K562 (cell line): ENCODE data around the gene NOM1. TPM values are rescaled to one million over a fixed set of nuclear protein-coding genes. Genes with fewer than 3 reads are reported as not detected.

Source experiments
- ATAC-seq: fragments of 200-7000 bp; cut with Tn5 transposase; 3 replicates; pipeline ENCODE4 v1.9.1; 2020; ENCODE audit warnings: moderate library complexity
- BruUV-seq: library from RNA; stranded (reverse); fragments of 400-500 nt; replicated peaks from 2 replicates; lab custom pipeline; 2021; lab: Mats Ljungman, UMichigan
- CTCF ChIA-PET: fragments of 300-600 bp; formaldehyde crosslinking; extraction: SDS; loops from one replicate; lab custom pipeline; 2021; ENCODE audit warnings: low intra/inter-chr PET ratio; lab: Yijun Ruan, JAX
- POLR2A ChIA-PET: fragments of 300-600, 350-650 bp; sonication (Branson Sonifier 250); formaldehyde crosslinking; extraction: SDS; loops from one replicate; lab custom pipeline; 2021; ENCODE audit warnings: antibody characterized with exemption, inconsistent platforms; lab: Yijun Ruan, JAX
- DNase-seq, 4 experiments: peaks; one replicate each; pipeline versions ENCODE4 v3.0.0 to v3.0.0-alpha.2; 2011 to 2018; ENCODE audit warnings: low spot score in 3 of 4, mixed read lengths in 3 of 4; ENCODE audit errors: extremely low read depth in 1 of 4
- FAIRE-seq: peaks from 2 replicates; lab custom pipeline; 2011; peaks lifted over from hg19 to GRCh38; lab: Jason Lieb, UNC
- H2AFZ ChIP-seq: 2 replicates; pipeline ENCODE4 v1.6.0; 2011; ENCODE audit warnings: low read depth, low read length, control low read depth, inconsistent platforms
- H3K27ac ChIP-seq: fragments of 200-600 bp; 3 replicates; pipeline ENCODE4 v1.8.0; 2011; ENCODE audit warnings: low read depth, mild to moderate bottlenecking, control low read depth, inconsistent platforms, low read length, moderate library complexity, mixed read lengths; ENCODE audit errors: extremely low read depth
- H3K27me3 ChIP-seq, 2 experiments: fragments of 300-600 bp in 1 of 2; 2 replicates in 1 of 2; 3 replicates in 1 of 2; pipeline versions ENCODE4 v1.6.0 to v1.8.0; 2011; ENCODE audit warnings: inconsistent platforms in 2 of 2, low read length in 2 of 2, mild to moderate bottlenecking in 1 of 2, mixed read lengths in 1 of 2, moderate library complexity in 1 of 2; ENCODE audit not compliant: control insufficient read depth in 2 of 2, insufficient read depth in 2 of 2
- H3K36me3 ChIP-seq: fragments of 300-600 bp; 3 replicates; pipeline ENCODE4 v1.8.0; 2011; ENCODE audit warnings: mild to moderate bottlenecking, low read length, inconsistent platforms; ENCODE audit not compliant: control insufficient read depth, insufficient read depth
- H3K4me1 ChIP-seq, 2 experiments: fragments of 200-600 bp in 1 of 2; replicated peaks in 1 of 2; 2 replicates in 1 of 2; 3 replicates in 1 of 2; pipeline versions ENCODE4 v1.5.1 to v1.8.0; 2011; ENCODE audit warnings: inconsistent platforms in 2 of 2, low read length in 2 of 2, mild to moderate bottlenecking in 1 of 2, mixed read lengths in 1 of 2, moderate library complexity in 1 of 2; ENCODE audit not compliant: control insufficient read depth in 2 of 2, insufficient read depth in 2 of 2
- H3K4me2 ChIP-seq: 2 replicates; pipeline ENCODE4 v1.6.1; 2011; ENCODE audit warnings: low read length, control low read depth, inconsistent platforms, mixed read lengths; ENCODE audit not compliant: insufficient read depth
- H3K4me3 ChIP-seq: fragments of 200-600 bp; sonication (generic), shearing (Covaris generic); 2 replicates; pipeline ENCODE4 v1.5.1; 2016; ENCODE audit warnings: control low read depth, inconsistent platforms
- H3K79me2 ChIP-seq: fragments of 200-600 bp; 3 replicates; pipeline ENCODE4 v1.8.0; 2011; ENCODE audit warnings: low read length, inconsistent platforms; ENCODE audit not compliant: control insufficient read depth, insufficient read depth
- H3K9ac ChIP-seq, 2 experiments: 2 replicates each; pipeline versions ENCODE4 v1.6.0 to v1.6.1; 2011; ENCODE audit warnings: low read depth in 2 of 2, low read length in 2 of 2, control low read depth in 1 of 2, inconsistent platforms in 1 of 2, mild to moderate bottlenecking in 1 of 2, mixed read lengths in 1 of 2; ENCODE audit not compliant: insufficient read depth in 1 of 2
- H3K9me1 ChIP-seq: one replicate; pipeline ENCODE4 v1.6.0; 2011; ENCODE audit warnings: inconsistent platforms, mild to moderate bottlenecking, low read length, moderate library complexity; ENCODE audit not compliant: control insufficient read depth, insufficient read depth
- H3K9me3 ChIP-seq: replicated peaks from 2 replicates; pipeline ENCODE4 v1.5.1; 2011; ENCODE audit warnings: low read depth, low read length, inconsistent platforms; ENCODE audit not compliant: control insufficient read depth, insufficient read depth
- H4K20me1 ChIP-seq: replicated peaks from 2 replicates; pipeline ENCODE4 v1.6.1; 2011; ENCODE audit warnings: low read length, inconsistent platforms, mixed read lengths; ENCODE audit not compliant: control insufficient read depth, insufficient read depth
- BRD4 ChIP-seq: fragments of 200-600 bp; sonication (generic); IDR thresholded peaks from 2 replicates; pipeline ENCODE4 v1.6.1; 2017; ENCODE audit warnings: inconsistent platforms
- HBP1 ChIP-seq: fragments of 450-650 bp; formaldehyde crosslinking; IDR thresholded peaks from 2 replicates; pipeline ENCODE4 v1.4.0; 2022; ENCODE audit warnings: missing genetic modification characterization
- KDM1A ChIP-seq, 2 experiments: fragments of 450-650 bp; IDR thresholded peaks; 2 replicates each; pipeline ENCODE4 v1.6.1; 2016; ENCODE audit warnings: mild to moderate bottlenecking in 2 of 2
- MAFG ChIP-seq: fragments of 450-650 bp; conservative IDR thresholded peaks from 2 replicates; pipeline ENCODE4 v1.6.1; 2016; ENCODE audit warnings: missing genetic modification characterization, missing compliant biosample characterization
- NR2C1 ChIP-seq, 2 experiments: fragments of 450-650 bp; IDR thresholded peaks; 2 replicates each; pipeline ENCODE4 v1.6.1; 2017; ENCODE audit warnings: mild to moderate bottlenecking in 2 of 2, antibody characterized with exemption in 1 of 2, inconsistent platforms in 1 of 2, missing compliant biosample characterization in 1 of 2, missing genetic modification characterization in 1 of 2
- PRMT5 ChIP-seq: sonication (generic); formaldehyde crosslinking; IDR thresholded peaks from 2 replicates; pipeline ENCODE4 v1.5.0; 2020; ENCODE audit warnings: missing genetic modification reagents
- RREB1 ChIP-seq: fragments of 250-450 bp; sonication (Bioruptor Pico); IDR thresholded peaks from 2 replicates; pipeline ENCODE4 v1.4.0; 2020
- WGBS: fragments of 100-300 bp; shearing (Covaris generic); methylation state at CpG from one replicate; pipeline ENCODE4 v1.1.6; 2016; ENCODE audit warnings: low coverage, mixed read lengths; ENCODE audit not compliant: insufficient coverage; ENCODE audit errors: missing lambda C conversion rate; 5-methylcytosine and 5-hydroxymethylcytosine counted together
- in situ Hi-C: fragments of 300-500 bp; cut with MboI; formaldehyde crosslinking; loops from 4 replicates; pipeline ENCODE4 v1.15.0; 2018; ENCODE audit warnings: inconsistent platforms, mixed read lengths
- intact Hi-C: fragments of 100-400 bp; cut with micrococcal nuclease; formaldehyde crosslinking; loops from 2 replicates; pipeline ENCODE4 v1.14.2; 2022
- polyA plus RNA-seq, 8 experiments: library from polyadenylated mRNA; depleted of rRNA in 4 of 8; stranded (reverse) in 5 of 8; unstranded in 3 of 8; fragments of >200 nt; fragmentation: Nextera tagmentation in 2 of 8; fragmentation: Illumina TruSeq in 1 of 8; extraction: Ambion mirVana in 2 of 8; extraction: Trizol in 1 of 8; gene quantifications; 2 replicates each; pipeline versions ENCODE4 v1.2.1 to v1.2.3, GENCODE V29; 2011 to 2014; ENCODE audit warnings: inconsistent platforms in 1 of 8, missing spikeins in 1 of 8
- total RNA-seq, 7 experiments: library from RNA; depleted of rRNA in 6 of 7; stranded (reverse); fragments of >200 nt in 6 of 7; fragmentation: Illumina TruSeq in 2 of 7; extraction: Trizol in 2 of 7; gene quantifications; 2 replicates each; pipeline versions ENCODE4 v1.2.1 to v1.2.3, GENCODE V29; 2011 to 2021; ENCODE audit warnings: low replicate concordance in 1 of 7
- TF ChIP-seq, protein P1 (sequence below), 2 experiments: fragments of 450-650 bp in 1 of 2; sonication (generic) in 1 of 2; formaldehyde crosslinking; conservative IDR thresholded peaks; 2 replicates each; pipeline versions ENCODE4 v1.4.0 to v1.8.1; 2020 to 2022; ENCODE audit warnings: mild to moderate bottlenecking in 1 of 2, missing genetic modification reagents in 1 of 2

NOM1 gene
- total and polyA plus RNA-seq, 9 of the 15 experiments (the other 6 are each of a cell fraction or from before 2014, with no cell fraction given) = 6.8 to 47.3 (median 37.4) TPM

- 0 out of 2 replicates have a peak, but pooled peaks have one; percentile 17 for TF ChIP-seq HBP1 (CRISPR knock-in tag)
- no peak for TF ChIP-seq NR2C1 (IDR thresholded peaks at IDR 0.05)
- peak; percentile 52; the same call in 1 of the 2 replicates for TF ChIP-seq NR2C1 (tag; IDR thresholded peaks at IDR 0.05)
Measured at GRCh38 chr7:157000741-157001653, 51.5 kb downstream of the NOM1 start (continued).

DNA sequence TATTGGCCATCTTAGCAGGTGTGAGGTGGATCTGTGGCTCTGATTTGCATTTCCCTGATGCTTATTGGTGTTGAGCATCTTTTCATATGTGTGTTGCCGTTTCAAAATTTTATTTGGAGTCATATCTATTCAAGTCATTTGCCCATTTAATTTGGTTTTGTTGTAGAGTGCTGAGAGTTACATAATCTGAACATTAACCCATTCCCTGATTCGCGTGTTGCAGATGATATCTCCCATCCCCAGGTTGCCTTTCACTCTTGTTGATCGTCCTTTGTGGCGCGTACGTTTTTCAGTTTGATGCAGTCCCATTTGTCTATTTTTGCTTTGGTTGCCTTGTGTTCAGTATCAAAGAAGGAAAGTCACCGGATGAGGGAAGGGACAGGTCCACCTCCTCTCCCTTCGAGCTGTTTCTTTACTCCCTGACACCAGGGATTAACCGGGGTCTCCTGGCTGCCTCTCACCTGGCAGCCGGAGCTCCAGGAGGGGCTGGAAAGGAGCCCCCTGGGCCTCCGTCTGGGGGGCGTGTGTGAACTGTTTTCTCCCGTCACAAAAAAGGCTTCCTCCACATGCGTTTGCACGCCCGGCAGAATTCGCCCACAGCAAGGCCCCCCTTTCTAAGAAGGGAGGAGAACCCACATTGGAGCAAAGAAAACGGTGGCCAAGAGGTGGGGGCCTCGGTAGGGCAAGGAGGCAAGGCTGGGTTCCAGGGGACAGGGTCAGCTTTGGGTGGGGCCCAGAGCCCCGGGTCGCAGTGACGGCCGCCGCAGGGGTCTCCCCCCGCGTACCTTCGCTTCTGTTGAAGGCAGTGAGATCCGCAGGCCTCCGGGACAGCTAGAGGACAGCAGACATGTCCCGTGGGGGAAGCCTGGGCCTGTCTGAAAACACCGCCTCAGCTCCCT, 52.7 kb downstream of the NOM1 start:
- in situ Hi-C loops (no loop called here), intact Hi-C loops (no loop called here)
- Histone ChIP-seq H2AFZ (no peak overlapping the region), H3K4me1 (peaks cover 16 to 37% of the 10 kb centered on the region in 2 experiments), H3K27ac (no peak overlapping the region), H4K20me1 (no peaks in the 10 kb centered on the region), H3K27me3 (no peaks in the 10 kb centered on the region), H3K36me3 (no peaks in the 10 kb centered on the region), H3K9me3 (no peaks in the 10 kb centered on the region), H3K79me2 (no peaks in the 10 kb centered on the region), H3K9me1 (no peaks in the 10 kb centered on the region), H3K9ac (0 out of 4 replicates have a peak overlapping the region, but pooled peaks of 1 of the 2 experiments have one; percentile 10), H3K4me3 (no peak overlapping the region), H3K4me2 (no peak overlapping the region)
- ATAC-seq = no peak
- DNase-seq = no peak
- WGBS = 62% methylated on average over 31 of the region's 32 CpGs
- ChIA-PET POLR2A (interaction anchor here (1.5 kb wide), 1 partner anchor 8 kb away, joined by 4 read pairs; no protein-coding TSS in a partner anchor), CTCF (no interaction called here)
- no TSS peak for BruUV-seq
- FAIRE-seq = no peak
- TF ChIP-seq RREB1 (CRISPR knock-in tag) (no peak), KDM1A (IDR thresholded peaks at IDR 0.05) (0 out of 4 replicates have a peak, but pooled peaks of 1 of the 2 experiments have one; percentile 7), PRMT5 (CRISPR knock-in tag) (no peak), MAFG (no peak), BRD4 (no peak)
- TF ChIP-seq, protein P1, sequence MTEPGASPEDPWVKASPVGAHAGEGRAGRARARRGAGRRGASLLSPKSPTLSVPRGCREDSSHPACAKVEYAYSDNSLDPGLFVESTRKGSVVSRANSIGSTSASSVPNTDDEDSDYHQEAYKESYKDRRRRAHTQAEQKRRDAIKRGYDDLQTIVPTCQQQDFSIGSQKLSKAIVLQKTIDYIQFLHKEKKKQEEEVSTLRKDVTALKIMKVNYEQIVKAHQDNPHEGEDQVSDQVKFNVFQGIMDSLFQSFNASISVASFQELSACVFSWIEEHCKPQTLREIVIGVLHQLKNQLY (CRISPR knock-in tag; conservative IDR thresholded peaks at IDR 0.05) = no peak
